ENCODE results near the gene KCNJ14.
A peak's percentile ranks its signal among the peaks of the same experiment; 100 is the strongest.
"Not testable (repeated sequence)": the region's sequence is repeated elsewhere in the genome, so short reads cannot be mapped to it uniquely, and the experiment has no call there.

The KCNJ14 gene

GRCh38 chr19:48471836-48472235 is 16.5 kb downstream of the KCNJ14 start:
- DNase-seq (ENCODE audit: low spot score), result no peak

GRCh38 chr19:48473161-48473966 is 18.0 kb downstream of the KCNJ14 start:
- DNase-seq (ENCODE audit: low spot score), result no peak

- DNase-seq (ENCODE audit: low spot score), result no peak
These were observed 18.8 kb downstream of the KCNJ14 start for GRCh38 chr19:48474084-48474592.

- DNase-seq (ENCODE audit: low spot score), result no peak
These were observed 20.1 kb downstream of the KCNJ14 start for GRCh38 chr19:48475369-48476068.

GRCh38 chr19:48476176-48476575 is 20.8 kb downstream of the KCNJ14 start:
- no peak for DNase-seq (ENCODE audit: low spot score)

- no peak for DNase-seq (ENCODE audit: low spot score)
These were observed 21.8 kb downstream of the KCNJ14 start for GRCh38 chr19:48477067-48477685.

GRCh38 chr19:48477698-48478338 is 22.4 kb downstream of the KCNJ14 start:
- no peak for DNase-seq (ENCODE audit: low spot score)

- DNase-seq (ENCODE audit: low spot score), result no peak
These were observed 23.2 kb downstream of the KCNJ14 start for GRCh38 chr19:48478339-48479256.

GRCh38 chr19:48479686-48480085 is 24.3 kb downstream of the KCNJ14 start:
- DNase-seq (ENCODE audit: low spot score), result no peak

- DNase-seq (ENCODE audit: low spot score), result peak; percentile 54
These were observed 24.8 kb downstream of the KCNJ14 start for GRCh38 chr19:48480183-48480557.

GRCh38 chr19:48480558-48481500 is 25.5 kb downstream of the KCNJ14 start:
- no peak for DNase-seq (ENCODE audit: low spot score)

GRCh38 chr19:48481846-48482639 is 26.7 kb downstream of the KCNJ14 start:
- no peak for DNase-seq (ENCODE audit: low spot score)

GRCh38 chr19:48483301-48483700 is 27.9 kb downstream of the KCNJ14 start:
- DNase-seq (ENCODE audit: low spot score), result no peak

GRCh38 chr19:48484247-48484893 is 29.0 kb downstream of the KCNJ14 start:
- no peak for DNase-seq (ENCODE audit: low spot score)

- no peak for DNase-seq (ENCODE audit: low spot score)
These were observed 29.7 kb downstream of the KCNJ14 start for GRCh38 chr19:48484931-48485612.

GRCh38 chr19:48486706-48487105 is 31.3 kb downstream of the KCNJ14 start:
- DNase-seq (ENCODE audit: low spot score), result not testable (repeated sequence)

GRCh38 chr19:48487544-48487943 is 32.2 kb downstream of the KCNJ14 start:
- no peak for DNase-seq (ENCODE audit: low spot score)

- no peak for DNase-seq (ENCODE audit: low spot score)
These were observed 32.6 kb downstream of the KCNJ14 start for GRCh38 chr19:48487948-48488347.
